ENCODE measurements around the gene SELENOT. TPM values are rescaled to one million over a fixed set of nuclear protein-coding genes. Genes with fewer than 3 reads are reported as not detected.
"Not testable (repeated sequence)": the region's sequence is repeated elsewhere in the genome, so short reads cannot be mapped to it uniquely, and the experiment has no call there.

The SELENOT gene
- total and polyA plus RNA-seq, 2 donors from 2014 or later = 116 to 120 TPM

DNA sequence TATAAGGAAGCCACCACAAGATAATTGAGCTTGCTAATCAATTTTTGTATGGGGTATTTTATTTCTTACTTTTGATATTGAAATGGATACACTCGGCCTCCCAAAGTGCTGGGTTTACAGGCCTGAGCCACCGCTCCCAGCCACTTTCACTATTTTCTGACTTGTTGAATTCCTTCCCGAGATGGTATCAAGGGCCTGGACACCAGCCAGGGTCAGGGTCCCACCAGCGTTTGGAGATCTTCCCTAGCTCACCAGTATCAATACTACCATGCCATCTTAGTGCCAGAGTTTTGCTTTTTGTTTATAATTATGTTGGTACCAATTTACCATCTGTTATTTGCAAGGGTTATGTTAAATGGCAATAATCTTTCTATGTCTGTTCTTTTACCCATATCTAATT, 5.5 kb upstream of the SELENOT start:
- Histone ChIP-seq H3K27me3 (ENCODE audit: control insufficient read depth, insufficient read depth, low read length) (no peaks in the 10 kb centered on the region), H3K4me1 (ENCODE audit: control insufficient read depth in 2 of 3, insufficient read depth in 2 of 3, low read depth in 1 of 3, low read length in 3 of 3) (no peaks in the 10 kb centered on the region), H3K36me3 (ENCODE audit: control insufficient read depth in 2 of 3, insufficient read depth in 3 of 3, low read length in 3 of 3) (no peaks in the 10 kb centered on the region), H3K27ac (ENCODE audit: low read depth in 2 of 2, low read length in 2 of 2) (no peak overlapping the region), H3K9ac (ENCODE audit: low read length in 3 of 3) (no peak overlapping the region), H3K4me3 (ENCODE audit: low read length in 3 of 3) (no peak overlapping the region), H3K9me3 (ENCODE audit: control insufficient read depth in 2 of 3, insufficient read depth in 1 of 3, low read length in 3 of 3) (no peaks in the 10 kb centered on the region)
- TF ChIP-seq, protein P1, sequence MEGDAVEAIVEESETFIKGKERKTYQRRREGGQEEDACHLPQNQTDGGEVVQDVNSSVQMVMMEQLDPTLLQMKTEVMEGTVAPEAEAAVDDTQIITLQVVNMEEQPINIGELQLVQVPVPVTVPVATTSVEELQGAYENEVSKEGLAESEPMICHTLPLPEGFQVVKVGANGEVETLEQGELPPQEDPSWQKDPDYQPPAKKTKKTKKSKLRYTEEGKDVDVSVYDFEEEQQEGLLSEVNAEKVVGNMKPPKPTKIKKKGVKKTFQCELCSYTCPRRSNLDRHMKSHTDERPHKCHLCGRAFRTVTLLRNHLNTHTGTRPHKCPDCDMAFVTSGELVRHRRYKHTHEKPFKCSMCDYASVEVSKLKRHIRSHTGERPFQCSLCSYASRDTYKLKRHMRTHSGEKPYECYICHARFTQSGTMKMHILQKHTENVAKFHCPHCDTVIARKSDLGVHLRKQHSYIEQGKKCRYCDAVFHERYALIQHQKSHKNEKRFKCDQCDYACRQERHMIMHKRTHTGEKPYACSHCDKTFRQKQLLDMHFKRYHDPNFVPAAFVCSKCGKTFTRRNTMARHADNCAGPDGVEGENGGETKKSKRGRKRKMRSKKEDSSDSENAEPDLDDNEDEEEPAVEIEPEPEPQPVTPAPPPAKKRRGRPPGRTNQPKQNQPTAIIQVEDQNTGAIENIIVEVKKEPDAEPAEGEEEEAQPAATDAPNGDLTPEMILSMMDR (IDR thresholded peaks at IDR 0.05; ENCODE audit: borderline replicate concordance, extremely low read depth, insufficient read depth) = no peak
- DNase-seq (no peak), FAIRE-seq (no peak)
- intact Hi-C loops (cut with DNase I) = no loop called here

DNA sequence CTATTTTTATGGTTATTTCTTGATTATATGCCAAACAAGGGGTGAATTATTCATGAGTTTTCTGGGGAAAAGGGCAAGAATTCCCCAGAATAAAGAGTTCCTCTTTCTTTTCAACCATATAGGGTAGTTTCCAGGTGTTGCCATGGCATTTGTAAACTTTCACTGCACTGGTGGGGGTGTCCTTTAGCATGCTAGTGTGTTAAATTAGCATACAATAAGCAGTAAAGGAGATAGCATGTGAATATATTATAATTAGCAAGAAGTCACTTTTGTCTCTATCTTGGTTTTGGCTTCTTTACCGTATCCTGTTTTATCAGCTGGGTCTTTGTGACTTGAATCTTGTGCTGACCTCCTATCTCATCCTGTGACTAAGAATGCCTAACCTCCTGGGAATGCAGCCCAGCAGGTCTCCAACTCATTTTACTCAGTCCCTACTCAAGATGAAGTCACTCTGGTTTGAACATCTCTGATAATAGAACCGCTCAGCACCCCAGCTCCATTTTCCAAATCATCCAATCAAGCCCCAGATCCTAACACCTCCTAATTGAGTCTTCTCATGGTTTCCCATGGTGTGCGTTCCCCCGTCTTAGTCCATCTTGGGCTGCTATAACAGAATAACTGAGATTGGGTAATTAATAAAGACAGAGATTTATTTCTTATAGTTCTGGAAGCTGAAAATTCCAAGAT, 3.4 kb upstream of the SELENOT start:
- no peak overlapping the region for H3K9ac ChIP-seq (ENCODE audit: low read length in 3 of 3)
- DNase-seq (peak in 2 of 5 donors; percentile 22 to 25), FAIRE-seq (no peak)
- H3K27me3 ChIP-seq (ENCODE audit: control insufficient read depth, insufficient read depth, low read length) = no peaks in the 10 kb centered on the region
- H3K9me3 ChIP-seq (ENCODE audit: control insufficient read depth in 2 of 3, insufficient read depth in 1 of 3, low read length in 3 of 3) = no peaks in the 10 kb centered on the region
- H3K36me3 ChIP-seq (ENCODE audit: control insufficient read depth in 2 of 3, insufficient read depth in 3 of 3, low read length in 3 of 3) = no peaks in the 10 kb centered on the region
- TF ChIP-seq, protein P1 (IDR thresholded peaks at IDR 0.05; ENCODE audit: borderline replicate concordance, extremely low read depth, insufficient read depth) = no peak
- peak overlapping the region in 1 of 2 donors; percentile 29 for H3K27ac ChIP-seq (ENCODE audit: low read depth in 2 of 2, low read length in 2 of 2)
- no peak overlapping the region for H3K4me3 ChIP-seq (ENCODE audit: low read length in 3 of 3)
- no peaks in the 10 kb centered on the region for H3K4me1 ChIP-seq (ENCODE audit: control insufficient read depth in 2 of 3, insufficient read depth in 2 of 3, low read depth in 1 of 3, low read length in 3 of 3)
- intact Hi-C loops (cut with DNase I) = no loop called here

DNA sequence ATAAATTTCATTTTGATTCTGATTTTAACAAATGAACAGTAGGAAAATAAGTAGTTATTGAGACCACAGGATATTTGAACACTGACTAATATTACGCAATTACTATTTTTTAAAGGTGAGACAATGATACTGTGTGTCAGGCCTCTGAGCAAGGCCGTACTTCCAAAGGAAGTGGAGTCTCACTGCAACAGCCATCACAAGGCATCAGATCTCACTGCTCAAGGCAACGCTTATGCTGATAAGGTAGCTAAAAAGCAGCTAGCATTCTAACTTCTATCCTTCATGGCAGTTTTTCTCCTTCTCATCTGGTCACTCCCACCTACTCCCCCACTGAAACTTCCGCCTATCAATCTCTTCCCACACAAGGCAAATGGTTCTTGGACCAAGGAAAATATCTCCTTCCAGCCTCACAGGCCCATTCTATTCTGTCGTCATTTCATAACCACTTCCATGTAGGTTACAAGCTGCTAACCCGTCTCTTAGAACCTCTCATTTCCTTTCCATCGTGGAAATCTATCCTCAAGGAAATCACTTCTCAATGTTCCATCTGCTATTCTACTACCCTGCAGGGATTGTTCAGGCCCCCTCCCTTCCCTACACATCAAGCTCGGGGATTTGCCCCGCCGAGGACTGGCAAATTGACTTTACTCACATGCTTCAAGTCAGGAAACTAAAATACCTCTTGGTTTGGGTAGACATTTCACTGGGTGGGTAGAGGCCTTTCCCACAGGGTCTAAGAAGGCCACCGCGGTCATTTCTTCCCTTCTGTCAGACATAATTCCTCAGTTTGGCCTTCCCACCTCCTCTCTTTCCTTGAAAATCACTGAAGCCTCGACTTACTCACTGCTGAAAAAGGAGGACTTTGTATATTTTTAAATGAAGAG, 2.2 kb upstream of the SELENOT start:
- FAIRE-seq; H3K4me1 ChIP-seq (ENCODE audit: control insufficient read depth in 2 of 3, insufficient read depth in 2 of 3, low read depth in 1 of 3, low read length in 3 of 3); H3K27ac ChIP-seq (ENCODE audit: low read depth in 2 of 2, low read length in 2 of 2); H3K27me3 ChIP-seq (ENCODE audit: control insufficient read depth, insufficient read depth, low read length); H3K4me3 ChIP-seq (ENCODE audit: low read length in 3 of 3); intact Hi-C loops (cut with DNase I); H3K36me3 ChIP-seq (ENCODE audit: control insufficient read depth in 2 of 3, insufficient read depth in 3 of 3, low read length in 3 of 3); DNase-seq; H3K9me3 ChIP-seq (ENCODE audit: control insufficient read depth in 2 of 3, insufficient read depth in 1 of 3, low read length in 3 of 3); H3K9ac ChIP-seq (ENCODE audit: low read length in 3 of 3): not testable (repeated sequence)

Data from kidney (tissue), 14 donors.